ENCODE results near the gene LCLAT1.

DNA sequence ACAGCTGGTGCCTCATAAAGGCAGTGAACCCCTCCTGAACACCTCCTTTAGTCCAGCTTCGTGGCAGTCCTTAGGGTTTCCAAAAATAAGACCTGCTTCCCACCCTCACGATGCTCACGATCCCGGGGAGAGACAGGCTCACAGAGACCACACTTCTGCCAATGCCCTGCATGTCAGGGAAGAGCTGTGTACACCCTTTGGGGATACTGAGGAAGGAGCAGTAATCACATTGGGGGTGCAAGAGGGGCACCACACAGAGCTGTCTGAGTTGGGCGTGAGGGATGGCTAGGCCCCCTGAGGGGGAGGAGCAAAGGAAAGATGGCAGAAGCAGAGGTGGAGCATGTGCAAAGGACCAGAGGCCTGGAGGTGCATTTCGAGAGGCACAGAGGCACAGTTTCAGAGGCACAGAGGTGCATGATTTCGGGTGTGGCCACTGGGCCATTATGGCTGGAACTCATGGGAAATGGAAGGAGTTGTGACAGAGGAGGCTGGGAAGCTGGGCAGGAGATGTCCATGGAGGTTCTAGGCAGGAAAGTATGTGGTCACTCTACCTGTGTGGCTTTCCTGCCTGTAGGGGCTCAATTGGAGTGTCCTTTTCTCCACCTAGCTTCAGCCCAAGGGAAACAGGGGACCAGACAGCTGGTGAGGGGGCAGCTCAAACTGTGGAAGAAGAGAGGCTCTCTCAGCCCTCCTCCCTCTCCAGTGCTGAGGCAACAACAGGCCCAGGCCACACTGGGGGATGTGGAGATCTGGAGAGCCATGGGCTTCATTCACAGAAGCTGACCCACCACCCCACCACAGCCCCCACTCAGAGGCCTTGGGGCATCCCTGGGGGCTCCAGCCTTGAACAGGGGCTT lies 244.3 kb downstream of the LCLAT1 start:
- TF ChIP-seq, protein P1, sequence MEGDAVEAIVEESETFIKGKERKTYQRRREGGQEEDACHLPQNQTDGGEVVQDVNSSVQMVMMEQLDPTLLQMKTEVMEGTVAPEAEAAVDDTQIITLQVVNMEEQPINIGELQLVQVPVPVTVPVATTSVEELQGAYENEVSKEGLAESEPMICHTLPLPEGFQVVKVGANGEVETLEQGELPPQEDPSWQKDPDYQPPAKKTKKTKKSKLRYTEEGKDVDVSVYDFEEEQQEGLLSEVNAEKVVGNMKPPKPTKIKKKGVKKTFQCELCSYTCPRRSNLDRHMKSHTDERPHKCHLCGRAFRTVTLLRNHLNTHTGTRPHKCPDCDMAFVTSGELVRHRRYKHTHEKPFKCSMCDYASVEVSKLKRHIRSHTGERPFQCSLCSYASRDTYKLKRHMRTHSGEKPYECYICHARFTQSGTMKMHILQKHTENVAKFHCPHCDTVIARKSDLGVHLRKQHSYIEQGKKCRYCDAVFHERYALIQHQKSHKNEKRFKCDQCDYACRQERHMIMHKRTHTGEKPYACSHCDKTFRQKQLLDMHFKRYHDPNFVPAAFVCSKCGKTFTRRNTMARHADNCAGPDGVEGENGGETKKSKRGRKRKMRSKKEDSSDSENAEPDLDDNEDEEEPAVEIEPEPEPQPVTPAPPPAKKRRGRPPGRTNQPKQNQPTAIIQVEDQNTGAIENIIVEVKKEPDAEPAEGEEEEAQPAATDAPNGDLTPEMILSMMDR (IDR thresholded peaks at IDR 0.05; ENCODE audit: low read depth, low read length, missing input control) = no peak
- TF ChIP-seq RXRA (IDR thresholded peaks at IDR 0.05) (no peak), TAF1 (conservative IDR thresholded peaks at IDR 0.05) (no peak), YY1 (IDR thresholded peaks at IDR 0.05) (no peak), EGR1 (IDR thresholded peaks at IDR 0.05; ENCODE audit: low read depth in 2 of 2) (no peak), JUND (IDR thresholded peaks at IDR 0.05) (no peak), RAD21 (IDR thresholded peaks at IDR 0.05) (no peak), GABPA (IDR thresholded peaks at IDR 0.05 in 1 of 2, conservative IDR thresholded peaks at IDR 0.05 in 1 of 2) (no peak), SP1 (IDR thresholded peaks at IDR 0.05) (no peak), FOXA2 (IDR thresholded peaks at IDR 0.05) (no peak)
- TF ChIP-seq, protein P2, sequence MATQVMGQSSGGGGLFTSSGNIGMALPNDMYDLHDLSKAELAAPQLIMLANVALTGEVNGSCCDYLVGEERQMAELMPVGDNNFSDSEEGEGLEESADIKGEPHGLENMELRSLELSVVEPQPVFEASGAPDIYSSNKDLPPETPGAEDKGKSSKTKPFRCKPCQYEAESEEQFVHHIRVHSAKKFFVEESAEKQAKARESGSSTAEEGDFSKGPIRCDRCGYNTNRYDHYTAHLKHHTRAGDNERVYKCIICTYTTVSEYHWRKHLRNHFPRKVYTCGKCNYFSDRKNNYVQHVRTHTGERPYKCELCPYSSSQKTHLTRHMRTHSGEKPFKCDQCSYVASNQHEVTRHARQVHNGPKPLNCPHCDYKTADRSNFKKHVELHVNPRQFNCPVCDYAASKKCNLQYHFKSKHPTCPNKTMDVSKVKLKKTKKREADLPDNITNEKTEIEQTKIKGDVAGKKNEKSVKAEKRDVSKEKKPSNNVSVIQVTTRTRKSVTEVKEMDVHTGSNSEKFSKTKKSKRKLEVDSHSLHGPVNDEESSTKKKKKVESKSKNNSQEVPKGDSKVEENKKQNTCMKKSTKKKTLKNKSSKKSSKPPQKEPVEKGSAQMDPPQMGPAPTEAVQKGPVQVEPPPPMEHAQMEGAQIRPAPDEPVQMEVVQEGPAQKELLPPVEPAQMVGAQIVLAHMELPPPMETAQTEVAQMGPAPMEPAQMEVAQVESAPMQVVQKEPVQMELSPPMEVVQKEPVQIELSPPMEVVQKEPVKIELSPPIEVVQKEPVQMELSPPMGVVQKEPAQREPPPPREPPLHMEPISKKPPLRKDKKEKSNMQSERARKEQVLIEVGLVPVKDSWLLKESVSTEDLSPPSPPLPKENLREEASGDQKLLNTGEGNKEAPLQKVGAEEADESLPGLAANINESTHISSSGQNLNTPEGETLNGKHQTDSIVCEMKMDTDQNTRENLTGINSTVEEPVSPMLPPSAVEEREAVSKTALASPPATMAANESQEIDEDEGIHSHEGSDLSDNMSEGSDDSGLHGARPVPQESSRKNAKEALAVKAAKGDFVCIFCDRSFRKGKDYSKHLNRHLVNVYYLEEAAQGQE (IDR thresholded peaks at IDR 0.05) = no peak
- TF ChIP-seq, protein P3, sequence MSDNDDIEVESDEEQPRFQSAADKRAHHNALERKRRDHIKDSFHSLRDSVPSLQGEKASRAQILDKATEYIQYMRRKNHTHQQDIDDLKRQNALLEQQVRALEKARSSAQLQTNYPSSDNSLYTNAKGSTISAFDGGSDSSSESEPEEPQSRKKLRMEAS (IDR thresholded peaks at IDR 0.05) = no peak
- TF ChIP-seq, protein P4, sequence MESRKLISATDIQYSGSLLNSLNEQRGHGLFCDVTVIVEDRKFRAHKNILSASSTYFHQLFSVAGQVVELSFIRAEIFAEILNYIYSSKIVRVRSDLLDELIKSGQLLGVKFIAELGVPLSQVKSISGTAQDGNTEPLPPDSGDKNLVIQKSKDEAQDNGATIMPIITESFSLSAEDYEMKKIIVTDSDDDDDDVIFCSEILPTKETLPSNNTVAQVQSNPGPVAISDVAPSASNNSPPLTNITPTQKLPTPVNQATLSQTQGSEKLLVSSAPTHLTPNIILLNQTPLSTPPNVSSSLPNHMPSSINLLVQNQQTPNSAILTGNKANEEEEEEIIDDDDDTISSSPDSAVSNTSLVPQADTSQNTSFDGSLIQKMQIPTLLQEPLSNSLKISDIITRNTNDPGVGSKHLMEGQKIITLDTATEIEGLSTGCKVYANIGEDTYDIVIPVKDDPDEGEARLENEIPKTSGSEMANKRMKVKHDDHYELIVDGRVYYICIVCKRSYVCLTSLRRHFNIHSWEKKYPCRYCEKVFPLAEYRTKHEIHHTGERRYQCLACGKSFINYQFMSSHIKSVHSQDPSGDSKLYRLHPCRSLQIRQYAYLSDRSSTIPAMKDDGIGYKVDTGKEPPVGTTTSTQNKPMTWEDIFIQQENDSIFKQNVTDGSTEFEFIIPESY (IDR thresholded peaks at IDR 0.05) = no peak
- TF ChIP-seq, protein P5, sequence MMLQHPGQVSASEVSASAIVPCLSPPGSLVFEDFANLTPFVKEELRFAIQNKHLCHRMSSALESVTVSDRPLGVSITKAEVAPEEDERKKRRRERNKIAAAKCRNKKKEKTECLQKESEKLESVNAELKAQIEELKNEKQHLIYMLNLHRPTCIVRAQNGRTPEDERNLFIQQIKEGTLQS (IDR thresholded peaks at IDR 0.05) = no peak
